22Rv1 (cell line): ENCODE measurements around the gene GALM.

Source experiments
- CTCF ChIP-seq: fragments of 450-650 bp; IDR thresholded peaks from 2 replicates; pipeline ENCODE4 v1.5.1; 2017; ENCODE audit warnings: mild to moderate bottlenecking
- ZFX ChIP-seq: fragments of 450-650 bp; IDR thresholded peaks from 2 replicates; pipeline ENCODE4 v1.6.1; 2017; ENCODE audit warnings: antibody characterized with exemption, borderline replicate concordance

GRCh38 chr2:38620282-38620977, 45.5 kb upstream of the GALM start:
- TF ChIP-seq CTCF (no peak), ZFX (no peak)
